8988T (cell line): ENCODE data around the gene CRABP2.

Source experiments
- DNase-seq: peaks from one replicate; pipeline ENCODE4 v3.0.0; 2011

Gene CRABP2

DNA sequence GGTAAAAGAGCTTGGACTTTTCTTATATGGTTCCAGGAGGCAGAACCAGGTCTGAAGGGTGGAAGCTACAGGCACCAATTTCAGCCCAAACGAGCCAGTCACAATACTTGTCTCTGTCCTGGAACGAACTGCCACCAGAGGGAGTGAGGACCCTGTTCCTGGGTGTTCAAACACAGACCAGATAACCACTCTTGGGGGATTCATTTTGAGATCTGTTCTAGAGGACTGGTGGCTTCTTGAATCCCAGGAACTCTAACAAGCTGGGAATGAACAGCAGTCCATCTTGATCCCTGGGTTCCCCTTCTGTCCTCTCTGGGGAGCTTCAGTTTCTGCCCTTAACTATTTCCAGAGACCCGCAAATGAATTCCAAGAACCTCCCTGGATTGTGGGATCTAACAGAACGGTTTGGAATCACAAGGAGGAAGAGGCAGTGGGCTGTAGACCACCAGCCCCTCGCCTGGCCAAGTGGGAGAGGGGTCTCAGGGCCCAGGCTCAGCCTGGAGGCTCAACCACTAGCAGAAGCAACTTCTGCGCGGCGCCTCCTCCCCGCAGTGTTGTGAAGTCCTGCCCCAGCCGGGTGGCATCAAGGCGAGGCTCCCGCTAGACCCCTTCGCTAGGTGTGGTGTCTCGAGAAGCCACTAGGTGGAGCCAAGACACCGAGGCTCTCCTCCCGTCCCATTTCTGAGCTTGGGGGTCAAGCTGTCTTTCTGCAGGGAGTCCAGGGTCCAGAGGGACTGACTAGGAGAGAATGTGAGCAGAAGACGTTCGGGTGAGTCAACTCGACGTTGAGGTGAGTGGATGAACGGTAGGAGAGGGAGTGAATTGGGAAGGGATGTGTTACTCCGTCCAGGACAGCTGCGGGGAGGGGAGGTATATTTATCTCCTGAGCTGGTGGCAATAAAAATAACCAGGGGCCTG is 16.1 kb downstream of the CRABP2 start:
- peak; percentile 80 for DNase-seq

DNA sequence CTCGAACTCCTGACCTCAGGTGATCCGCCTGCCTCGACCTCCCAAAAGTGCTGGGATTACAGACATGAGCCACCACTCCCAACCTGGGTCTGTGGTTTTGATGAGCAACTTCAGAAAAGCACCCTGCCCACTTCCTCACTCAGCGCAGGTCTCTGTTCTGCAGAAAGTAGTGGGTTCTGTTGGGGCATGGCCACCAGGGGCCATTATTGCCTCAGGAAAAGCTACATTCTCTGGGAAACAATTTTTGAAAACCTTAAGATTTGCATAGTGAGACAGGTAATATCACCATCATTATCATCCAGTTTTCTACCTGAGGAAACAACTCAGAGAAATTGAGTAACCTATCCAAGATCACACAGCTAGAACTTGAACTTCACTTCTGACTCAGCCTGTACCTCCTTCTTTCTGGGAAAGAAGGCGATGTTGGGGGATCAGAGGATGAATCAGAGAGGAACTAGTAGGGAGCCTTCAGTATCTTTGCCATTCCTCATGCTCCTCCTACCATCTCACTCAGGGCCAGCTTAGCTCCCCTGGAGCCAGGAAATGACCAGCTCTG is 21.1 kb downstream of the CRABP2 start:
- DNase-seq = no peak

DNA sequence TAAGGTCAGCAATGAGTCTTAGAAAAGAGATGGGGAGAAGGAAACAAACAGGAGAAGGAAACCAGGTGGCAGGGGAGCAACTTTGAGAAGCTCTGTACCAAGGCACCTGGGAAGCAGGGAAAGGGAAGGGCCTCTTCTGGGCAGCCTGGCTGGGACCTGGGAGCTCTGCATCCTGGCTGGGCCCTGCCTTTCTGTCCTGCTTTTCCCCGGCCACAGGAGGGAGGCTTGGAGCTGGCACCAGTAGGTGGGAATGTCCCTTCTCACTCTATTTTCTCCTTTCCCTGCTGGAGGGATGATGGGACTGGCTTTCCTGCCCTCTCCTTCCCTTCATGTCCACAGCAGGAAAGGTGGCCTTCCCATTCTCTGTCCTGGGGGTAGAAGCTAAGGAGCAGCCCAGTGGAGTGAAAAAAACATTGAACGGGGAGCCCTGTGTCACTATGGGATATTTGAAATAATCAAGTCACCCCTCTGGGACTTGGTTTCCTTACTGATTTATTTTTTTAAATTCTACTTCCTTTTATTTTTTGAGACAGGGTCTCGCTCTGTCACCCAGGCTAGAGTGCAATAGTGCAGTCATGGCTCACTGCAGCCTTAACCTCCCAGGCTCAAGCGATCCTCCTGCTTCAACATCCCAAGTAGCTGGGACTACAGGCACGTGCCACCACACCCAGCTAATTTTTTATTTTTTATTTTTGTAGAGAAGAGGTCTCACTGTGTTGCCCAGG is 23.1 kb downstream of the CRABP2 start:
- no peak for DNase-seq

DNA sequence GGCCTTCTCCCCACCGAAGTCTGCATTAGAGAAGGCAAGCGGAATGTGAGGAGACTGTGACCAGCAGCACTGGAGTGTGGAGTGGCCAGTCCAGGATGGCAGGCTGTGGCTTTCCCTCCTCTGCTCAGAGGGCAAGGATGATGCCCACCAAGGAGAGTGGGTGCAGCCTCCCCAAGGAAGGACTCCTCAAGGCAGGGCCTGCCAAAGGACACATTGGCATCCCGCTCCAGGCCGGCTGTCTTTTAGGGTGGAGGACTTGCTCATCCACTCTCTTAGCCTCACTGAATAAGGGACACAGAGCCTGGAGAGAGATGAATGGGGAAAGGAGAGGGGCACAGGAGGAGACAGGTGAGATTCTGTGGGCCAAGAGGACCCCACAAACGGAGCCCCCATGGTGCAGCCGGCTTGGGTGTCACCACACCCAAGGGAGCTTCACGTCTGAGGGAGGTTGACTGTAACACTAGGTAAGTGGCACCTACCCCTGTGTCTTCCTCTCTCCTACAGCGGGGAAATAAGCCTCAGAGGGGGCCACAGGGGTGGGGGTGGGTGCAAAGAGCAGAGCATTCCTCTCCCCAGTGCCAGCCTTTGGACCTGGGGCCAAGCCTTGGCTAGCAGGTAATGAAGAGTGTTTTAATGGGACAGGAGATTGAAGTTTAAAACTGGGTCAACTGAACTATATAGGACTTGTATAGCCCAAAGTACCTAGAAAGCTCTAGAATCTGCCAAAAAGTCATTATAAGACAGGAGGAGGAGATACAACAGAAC is 24.0 kb downstream of the CRABP2 start:
- no peak for DNase-seq

DNA sequence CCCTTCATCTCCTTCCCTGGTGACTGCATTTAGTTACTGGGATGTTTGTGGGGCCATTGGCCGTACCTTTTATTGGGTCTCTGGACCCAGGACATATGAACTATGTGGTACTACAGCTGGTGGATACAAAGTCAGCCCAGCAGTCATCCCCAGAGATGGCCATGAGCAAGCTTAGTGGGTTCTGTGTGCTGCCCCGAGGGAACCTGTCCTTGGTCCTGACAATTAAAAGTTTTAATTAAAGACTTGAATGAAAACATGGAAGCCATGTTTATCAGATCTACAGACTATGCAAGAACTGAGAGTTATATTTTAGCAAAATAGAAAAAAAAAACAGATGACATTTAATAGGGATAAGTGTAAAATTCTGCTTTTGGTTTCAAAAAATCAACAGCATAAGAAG is 25.3 kb downstream of the CRABP2 start:
- DNase-seq = no peak

DNA sequence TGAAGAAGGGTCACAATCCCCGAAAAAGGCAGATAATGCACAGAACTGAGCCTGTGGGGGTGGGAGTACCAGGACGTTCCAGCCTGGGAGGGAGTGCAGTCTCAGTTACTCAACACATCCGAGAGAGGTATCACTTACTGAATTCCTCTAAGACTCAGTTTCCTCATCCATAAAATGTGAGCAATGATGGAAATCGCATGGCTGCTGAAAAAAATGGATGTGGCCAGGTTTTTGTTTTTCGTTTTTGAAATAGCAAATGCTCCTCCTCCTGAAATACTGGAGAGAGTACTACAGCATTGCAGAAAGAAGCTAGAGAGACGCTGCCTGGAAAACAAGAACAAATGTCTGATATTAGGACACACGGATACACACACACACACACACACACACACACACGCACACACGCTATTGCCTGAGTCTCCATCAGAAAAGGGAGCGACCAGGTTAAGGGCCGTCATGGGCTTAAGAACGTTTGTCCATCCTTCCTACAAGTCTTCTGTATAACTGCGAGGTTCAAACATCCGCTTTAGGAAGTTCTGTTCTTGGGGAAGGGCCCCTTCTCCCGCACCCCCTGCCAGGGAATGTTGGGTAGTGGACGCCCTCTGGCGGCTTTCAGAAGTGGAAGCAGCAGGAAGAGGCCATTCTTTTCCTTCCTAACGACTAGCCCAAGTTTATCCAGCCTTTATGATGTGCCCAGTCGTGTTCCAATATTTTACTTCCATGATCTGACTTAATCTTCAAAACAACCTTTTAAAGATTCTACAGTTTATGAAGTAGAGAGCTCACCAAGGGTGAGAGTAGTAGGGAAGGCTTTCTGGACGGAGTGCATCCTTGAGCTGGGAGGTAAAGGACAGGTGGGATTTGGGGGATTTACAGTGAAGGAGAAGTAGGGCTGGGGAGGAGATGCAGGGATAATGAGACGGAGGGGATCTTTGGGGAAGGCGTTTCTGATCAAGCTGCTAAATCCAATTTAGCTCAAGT is 27.5 kb downstream of the CRABP2 start:
- DNase-seq = peak; percentile 89

DNA sequence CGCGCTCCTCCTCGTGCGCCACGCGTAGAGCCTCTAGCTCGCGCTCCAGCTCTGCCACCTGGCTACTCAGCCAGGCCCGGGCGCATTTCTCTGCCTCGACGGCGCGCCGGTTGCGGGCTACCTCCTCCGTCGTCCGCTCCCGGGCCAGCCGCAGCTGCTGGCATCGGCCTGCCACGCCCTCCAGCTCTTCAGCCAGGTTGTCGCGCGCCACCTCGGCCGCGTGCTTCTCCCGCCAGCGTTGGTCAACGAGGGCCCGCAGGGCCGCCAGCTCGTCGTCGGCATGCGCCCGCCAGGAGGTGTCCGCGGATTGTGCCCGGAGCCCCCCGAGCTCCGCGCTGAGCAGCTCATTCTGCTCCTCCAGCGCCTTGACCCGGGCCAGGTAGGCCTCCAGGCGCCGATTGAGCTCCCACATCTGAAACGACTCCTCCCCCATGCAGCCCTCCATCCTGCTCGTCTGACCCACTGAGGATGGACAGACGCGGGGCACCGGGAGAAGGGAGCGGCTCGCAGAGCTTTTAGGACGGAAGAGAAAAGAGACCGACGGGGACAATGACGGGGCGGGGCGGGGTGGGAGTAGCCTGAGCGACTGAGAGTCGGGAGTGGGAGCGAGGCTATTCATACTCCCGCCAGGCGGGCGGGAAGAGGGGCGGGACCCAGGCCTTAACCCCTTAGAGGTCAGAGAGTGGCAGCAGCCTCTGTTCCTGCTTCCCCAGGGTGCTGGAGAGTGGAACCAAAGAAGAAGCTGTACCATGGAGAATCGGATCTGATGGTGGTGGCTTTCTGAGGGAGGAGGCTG is 28.4 kb downstream of the CRABP2 start, which contains the start of gene NES:
TSS of gene NES (minus strand) at position 588 of the 796 bp plus-strand sequence. CDS start at position 445, 143 bp downstream.
- DNase-seq = no peak

DNA sequence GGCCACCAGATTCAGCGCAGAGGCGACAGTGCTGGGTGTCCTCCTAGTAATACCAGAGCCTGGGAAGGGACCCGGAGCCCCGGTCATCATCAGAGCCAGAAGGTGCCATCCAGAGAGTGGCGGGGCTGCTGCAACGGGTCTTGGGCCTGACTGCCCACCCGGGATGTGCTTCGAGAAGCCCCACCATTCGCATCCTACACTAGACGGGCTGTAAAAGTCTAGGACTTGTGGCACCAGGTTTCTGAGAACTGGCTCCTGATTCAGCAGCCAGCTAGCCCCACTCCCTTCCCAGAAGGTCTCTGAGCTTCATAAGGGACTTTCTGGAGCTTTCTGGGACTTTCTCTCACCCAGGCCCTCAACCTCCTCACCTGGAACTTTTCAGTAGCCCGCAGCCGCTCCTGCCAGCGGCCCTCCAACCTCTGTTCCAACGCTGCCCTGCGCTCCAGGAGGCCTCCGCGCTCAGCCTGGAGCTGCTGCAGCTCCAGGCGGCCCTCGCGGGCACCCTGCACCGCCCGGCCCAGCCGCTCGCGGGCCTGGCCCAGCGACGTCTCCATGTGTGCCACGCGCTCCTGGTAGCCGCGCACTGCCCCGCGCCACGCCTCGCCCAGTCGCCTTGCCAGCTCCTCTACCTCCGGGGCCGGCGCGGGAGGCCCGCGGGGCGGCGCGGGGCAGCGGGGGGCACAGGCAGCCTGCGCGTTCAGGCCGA is 29.1 kb downstream of the CRABP2 start:
- no peak for DNase-seq

DNA sequence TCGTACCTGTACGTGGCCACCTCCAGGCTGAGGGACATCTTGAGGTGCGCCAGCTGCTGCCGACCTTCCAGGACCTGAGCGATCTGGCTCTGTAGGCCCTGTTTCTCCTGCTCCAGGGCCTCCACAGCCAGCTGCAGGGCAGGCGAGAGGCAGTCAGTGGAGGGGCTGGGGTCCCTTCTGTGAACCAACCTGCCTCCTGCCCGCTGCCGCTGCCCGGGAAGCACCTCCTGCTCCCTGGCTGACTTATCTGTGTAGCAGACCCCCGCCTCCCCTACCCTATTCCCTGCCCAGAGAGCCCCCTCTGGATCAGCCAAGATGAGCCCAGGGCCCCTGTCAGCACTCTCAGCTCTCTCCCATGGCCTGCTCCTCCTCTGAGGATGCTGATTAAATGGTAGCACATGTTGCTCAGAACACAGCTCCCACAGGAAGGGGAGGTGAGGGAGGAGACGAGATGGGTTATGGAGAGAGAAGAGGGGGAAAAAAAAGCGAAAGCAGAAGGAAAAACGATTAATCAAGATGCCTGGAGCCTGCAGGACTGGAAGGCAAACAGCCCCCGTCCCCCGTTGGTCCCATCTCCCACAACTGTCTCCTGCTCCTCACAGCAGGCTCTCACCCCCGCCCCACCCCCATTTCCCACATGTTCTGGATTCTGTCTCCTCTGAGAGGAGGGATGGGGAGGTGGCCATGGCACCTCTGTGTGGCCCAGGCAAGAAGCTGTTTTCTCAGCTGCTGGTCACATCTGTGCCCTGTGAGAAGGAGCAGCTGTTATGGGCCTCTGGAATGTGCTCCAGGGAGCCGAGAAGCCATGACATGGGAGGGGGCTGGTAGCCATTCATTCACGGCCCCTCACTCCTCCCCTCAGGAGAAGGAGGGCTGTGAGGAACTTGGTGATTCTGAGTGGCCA is 29.9 kb downstream of the CRABP2 start:
- DNase-seq = no peak

DNA sequence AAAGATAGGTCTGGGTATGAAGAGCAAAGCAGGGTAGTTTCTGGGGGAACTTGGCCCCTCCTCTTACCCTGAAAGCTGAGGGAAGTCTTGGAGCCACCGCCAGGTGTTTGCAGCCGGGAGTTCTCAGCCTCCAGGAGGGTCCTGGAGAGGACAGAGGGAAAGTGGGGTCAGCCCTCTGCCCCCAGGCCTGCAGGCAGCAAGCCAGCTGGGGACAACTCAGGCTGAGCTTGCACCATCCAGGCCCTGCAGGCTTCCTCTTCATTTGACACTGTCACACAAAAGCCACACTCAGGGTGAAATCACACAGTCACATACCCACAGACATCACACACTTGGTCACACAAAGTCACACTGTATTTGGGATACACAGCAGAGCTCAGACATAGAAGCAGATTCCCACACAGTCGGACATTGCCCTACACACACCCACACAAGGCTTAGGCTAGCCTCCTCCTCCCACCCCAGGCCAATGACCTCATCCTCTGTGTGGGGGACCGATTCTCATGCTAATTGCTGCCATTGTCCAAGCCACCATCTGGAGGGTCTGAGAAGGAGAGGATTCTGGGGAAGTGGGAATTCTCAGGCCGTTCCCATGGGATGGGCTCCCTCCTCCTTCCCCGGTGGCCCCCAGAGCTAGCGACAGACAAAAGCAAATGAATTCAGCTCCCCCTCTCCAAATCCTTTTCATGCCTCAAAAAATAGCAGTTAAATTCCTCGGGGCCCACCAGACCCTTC is 31.8 kb downstream of the CRABP2 start:
- no peak for DNase-seq

DNA sequence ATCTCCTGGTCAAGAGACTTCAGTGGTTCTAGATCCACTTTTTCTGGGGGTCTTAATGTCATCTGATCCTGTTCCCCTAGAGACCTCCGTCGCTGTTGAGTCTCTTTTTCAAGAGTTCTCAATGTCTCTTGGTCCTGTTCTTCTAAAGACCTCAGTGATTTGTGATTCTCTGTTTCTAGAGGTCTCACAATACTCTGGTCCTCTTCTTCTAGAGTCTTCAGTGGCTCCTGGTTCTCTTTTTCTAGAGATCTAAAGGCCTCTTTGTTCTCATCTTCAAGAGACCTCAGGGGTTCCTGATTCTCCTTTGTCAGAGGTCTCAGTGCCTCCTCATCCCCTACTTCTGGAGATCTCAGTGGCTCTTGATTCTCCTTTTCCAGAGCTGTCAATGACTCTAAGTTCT is 33.6 kb downstream of the CRABP2 start:
- DNase-seq = no peak

DNA sequence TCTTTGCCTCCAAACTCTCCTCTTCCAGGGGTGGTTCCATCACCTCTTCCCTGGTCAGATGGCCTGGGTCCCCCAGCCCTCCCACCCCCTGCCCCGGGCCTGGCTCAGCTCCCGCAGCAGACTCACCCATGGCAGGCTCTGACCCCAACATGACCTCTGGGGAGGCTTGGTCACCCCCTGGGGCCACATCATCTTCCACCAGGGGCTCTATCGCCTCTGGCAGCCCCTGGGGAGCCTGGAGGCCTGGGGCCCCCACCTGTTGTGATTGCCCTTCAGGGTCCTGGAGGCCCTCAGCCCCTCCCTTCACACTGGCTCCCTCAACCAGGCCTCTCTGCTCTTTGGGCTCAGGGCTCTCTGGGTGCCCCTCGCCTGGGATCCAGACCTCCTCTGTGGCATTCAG is 34.6 kb downstream of the CRABP2 start:
- DNase-seq = no peak

DNA sequence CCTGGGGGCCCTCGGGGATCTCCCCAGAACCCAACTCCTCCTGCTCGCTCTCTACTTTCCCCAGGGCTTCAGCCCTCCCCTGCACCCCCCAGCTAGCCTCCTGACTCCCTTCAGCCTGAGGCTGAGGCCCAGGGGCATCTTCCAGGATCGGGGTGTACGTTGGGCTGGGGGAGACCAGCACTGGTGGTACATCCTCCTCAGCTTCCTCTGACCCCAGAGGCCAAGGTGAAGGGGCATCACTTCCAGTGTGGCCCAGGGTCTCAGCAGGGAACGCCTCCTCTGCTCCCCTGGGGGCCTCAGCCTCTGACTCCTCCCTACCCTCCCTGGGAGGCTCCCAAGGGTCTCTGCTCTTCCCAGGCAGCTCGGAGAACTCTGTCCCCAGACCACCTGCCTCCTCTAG is 35.0 kb downstream of the CRABP2 start:
- DNase-seq = no peak

DNA sequence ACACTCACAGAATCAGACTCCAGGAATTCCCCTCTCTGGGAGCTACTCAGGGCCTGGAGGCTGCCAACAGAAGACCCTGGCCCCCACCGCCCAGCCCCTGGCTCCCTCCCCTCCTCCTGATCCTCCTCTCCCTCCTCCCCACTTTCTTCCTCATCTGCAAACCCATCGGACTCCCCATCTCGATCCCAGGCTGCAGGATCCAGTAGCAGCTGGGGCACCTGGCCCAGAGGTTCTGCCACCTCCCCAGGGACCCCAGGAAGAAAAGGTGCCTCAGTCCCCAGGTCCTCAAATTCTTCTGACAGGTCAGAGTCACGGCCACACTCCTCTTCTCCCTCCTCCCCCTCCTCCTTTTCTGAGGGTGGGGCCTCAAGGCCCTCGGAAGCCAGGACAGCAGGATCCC is 35.6 kb downstream of the CRABP2 start:
- no peak for DNase-seq

DNA sequence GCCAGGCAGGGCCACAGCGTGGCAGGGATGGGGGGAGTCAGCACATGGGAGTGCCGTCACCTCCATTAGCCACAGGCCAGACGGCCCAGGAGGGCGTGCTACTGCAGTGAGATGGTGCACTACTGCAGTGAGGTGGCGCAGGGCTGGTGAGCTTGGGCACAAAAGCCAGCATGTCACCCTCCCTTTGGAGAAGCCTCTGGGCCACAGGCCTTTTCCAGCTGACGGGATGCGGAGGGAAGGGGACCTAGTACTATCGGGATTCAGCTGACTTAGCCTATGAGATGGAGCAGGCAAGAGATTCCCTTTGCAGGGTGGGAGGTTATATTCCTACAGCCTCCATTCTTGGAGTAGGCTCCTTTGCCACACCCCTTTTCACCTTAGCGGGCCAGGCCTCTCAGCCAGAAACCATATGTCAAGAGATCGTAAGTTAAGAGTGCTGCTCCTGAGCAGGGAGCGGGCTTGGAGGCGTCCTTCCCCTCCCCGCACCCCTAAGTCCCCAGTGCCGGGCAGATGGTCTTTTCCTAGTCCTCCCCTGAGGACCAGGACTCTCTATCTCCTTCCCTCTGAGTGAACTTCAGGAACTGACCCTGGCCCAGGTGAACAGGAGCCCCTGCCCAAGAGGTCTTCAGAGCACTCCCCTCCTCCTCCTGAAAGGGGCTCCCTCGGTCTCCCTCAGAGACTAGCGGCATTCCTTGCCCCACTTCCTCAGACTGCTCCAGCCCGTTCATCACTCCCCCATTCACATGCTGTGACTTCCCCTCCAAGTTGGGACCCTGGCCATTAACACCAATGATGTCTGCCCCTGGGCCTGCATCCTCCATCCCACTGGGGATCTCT is 36.4 kb downstream of the CRABP2 start:
- DNase-seq = no peak

DNA sequence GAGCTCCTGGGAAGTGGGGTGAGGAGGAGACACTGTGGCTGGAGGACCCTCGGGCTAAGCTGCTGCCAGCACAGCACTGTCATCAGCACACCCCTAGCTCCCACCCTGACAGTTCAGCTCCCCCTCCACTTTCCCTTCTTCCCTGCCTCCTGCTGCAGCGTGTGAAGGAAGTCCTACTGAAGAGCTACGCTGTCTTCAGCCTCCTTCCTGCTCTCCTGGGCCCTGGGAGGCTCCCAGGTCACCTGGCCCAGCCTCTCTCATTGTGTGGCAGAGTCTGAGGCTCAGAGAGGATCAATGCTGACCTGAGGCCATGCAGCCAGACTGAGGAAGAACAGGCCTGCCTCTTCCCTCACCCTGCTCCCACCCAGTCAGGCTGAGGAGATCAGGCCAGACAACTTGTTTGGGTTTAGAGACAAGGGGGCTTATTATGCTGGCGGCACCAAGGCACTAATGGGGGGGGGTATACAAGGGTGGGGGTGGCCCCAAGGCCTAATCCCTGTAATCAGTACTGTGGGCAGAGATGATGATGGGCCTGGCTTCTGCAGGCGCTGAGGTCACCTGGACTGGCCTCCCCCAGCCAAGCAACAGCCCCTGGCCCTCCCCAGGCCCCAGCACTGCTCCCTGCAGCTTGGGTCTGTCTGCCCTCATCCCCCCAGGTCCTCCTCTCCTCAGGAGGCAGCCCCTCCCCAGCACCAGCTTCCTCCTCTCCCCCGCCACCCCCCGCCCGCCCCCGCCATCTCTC is 37.2 kb downstream of the CRABP2 start:
- no peak for DNase-seq

DNA sequence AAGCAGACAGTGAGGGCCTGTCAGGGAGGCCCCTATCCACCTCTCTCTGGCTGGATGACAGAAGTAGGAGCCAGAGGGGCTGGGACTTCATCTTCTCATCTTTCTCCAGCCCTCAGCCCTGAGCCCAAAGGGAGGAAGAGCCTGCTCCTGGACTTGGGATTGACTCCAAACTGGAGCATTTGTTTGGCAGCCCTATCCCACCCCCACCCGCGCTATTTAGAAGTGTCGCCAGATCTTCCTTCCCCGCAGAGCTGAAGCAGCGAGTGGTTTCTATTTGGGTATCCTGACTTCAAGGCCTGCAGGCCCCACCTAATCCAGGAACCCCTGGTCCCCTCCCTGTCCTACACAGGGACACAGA is 37.8 kb downstream of the CRABP2 start:
- no peak for DNase-seq
